Measurements from ENCODE around the gene DGCR8.

- TF ChIP-seq CTCF (IDR thresholded peaks at IDR 0.05 in 8 of 11, conservative IDR thresholded peaks at IDR 0.05 in 3 of 11) (no peak), POLR2AphosphoS5 (IDR thresholded peaks at IDR 0.05) (no peak)
These were observed 4.0 kb downstream of the DGCR8 start for GRCh38 chr22:20083891-20084546.

Measured in spleen (tissue), 7 donors.